Right lobe of liver (tissue), 4 donors: Measurements from ENCODE around the gene RORB.

ENCODE experiments used
- POLR2A ChIP-seq: fragments of 450-650 bp; IDR thresholded peaks from one replicate; pipeline ENCODE4 v1.6.1; 2017; ENCODE audit warnings: antibody characterized with exemption, mild to moderate bottlenecking
- TF ChIP-seq, protein P1 (sequence below), 4 donors: fragments of 200-600 bp in 3 of 4; fragments of 450-650 bp in 1 of 4; IDR thresholded peaks; one replicate each; pipeline versions ENCODE4 v1.5.1 to v1.8.0; 2016 to 2022; ENCODE audit warnings: antibody characterized with exemption in 4 of 4, mild to moderate bottlenecking in 2 of 4
- donor health status: DM: no; HTN: no; CAD: no.
- donor health status: DM: no; HTN: no; CAD: no.
- donor health status: DM: no; HTN: yes; CAD: no.

DNA sequence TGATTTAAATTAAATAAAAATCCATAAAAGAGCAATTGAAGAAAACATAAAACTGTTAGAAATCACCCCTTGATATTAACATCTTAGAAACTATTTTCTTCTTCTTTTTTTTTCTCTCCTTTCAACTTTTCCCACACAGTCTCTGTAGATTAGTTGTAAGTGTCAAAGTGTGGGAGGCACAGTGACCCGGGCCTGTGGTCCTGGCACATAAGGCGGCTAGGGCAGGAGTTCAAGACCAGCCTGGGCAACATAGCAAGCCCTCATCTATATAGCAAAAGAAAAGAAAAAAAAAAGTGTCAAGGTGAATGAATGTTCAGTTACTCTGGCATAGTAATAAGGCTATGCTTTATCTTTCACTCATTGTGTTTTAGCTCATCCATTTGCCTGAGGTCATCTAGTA lies 14.2 kb downstream of the RORB start:
- TF ChIP-seq, protein P1, sequence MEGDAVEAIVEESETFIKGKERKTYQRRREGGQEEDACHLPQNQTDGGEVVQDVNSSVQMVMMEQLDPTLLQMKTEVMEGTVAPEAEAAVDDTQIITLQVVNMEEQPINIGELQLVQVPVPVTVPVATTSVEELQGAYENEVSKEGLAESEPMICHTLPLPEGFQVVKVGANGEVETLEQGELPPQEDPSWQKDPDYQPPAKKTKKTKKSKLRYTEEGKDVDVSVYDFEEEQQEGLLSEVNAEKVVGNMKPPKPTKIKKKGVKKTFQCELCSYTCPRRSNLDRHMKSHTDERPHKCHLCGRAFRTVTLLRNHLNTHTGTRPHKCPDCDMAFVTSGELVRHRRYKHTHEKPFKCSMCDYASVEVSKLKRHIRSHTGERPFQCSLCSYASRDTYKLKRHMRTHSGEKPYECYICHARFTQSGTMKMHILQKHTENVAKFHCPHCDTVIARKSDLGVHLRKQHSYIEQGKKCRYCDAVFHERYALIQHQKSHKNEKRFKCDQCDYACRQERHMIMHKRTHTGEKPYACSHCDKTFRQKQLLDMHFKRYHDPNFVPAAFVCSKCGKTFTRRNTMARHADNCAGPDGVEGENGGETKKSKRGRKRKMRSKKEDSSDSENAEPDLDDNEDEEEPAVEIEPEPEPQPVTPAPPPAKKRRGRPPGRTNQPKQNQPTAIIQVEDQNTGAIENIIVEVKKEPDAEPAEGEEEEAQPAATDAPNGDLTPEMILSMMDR (IDR thresholded peaks at IDR 0.05), result no peak
- TF ChIP-seq POLR2A, result no peak
